ENCODE measurements around the gene OR5K2. TPM values are rescaled to one million over a fixed set of nuclear protein-coding genes. Genes with fewer than 3 reads are reported as not detected.

The OR5K2 gene
- total RNA-seq, 1 donor from 2014 or later = not detected

GRCh38 chr3:98542623-98543022 lies 45.1 kb downstream of the OR5K2 start:
- Mint-ChIP-seq H3K4me3 (ENCODE audit: unreplicated experiment) (no peak overlapping the region), H3K27me3 (ENCODE audit: low read depth) (peaks cover 31% of the 10 kb centered on the region), H3K27ac (ENCODE audit: unreplicated experiment) (no peak overlapping the region), H3K36me3 (ENCODE audit: low read depth) (no peaks in the 10 kb centered on the region), H3K4me1 (ENCODE audit: low read depth) (no peaks in the 10 kb centered on the region), H3K9me3 (ENCODE audit: low read depth) (no peaks in the 10 kb centered on the region)
- no peak for DNase-seq (ENCODE audit: low spot score)
- TF ChIP-seq CTCF (IDR thresholded peaks at IDR 0.05) = no peak

GRCh38 chr3:98545940-98546339 lies 48.5 kb downstream of the OR5K2 start:
- Mint-ChIP-seq H3K27ac (ENCODE audit: unreplicated experiment) (no peak overlapping the region), H3K4me1 (ENCODE audit: low read depth) (no peaks in the 10 kb centered on the region), H3K4me3 (ENCODE audit: unreplicated experiment) (no peak overlapping the region), H3K27me3 (ENCODE audit: low read depth) (peaks cover 58% of the 10 kb centered on the region), H3K36me3 (ENCODE audit: low read depth) (peaks cover under 1% of the 10 kb centered on the region), H3K9me3 (ENCODE audit: low read depth) (no peaks in the 10 kb centered on the region)
- DNase-seq (ENCODE audit: low spot score) = no peak
- no peak for TF ChIP-seq CTCF (IDR thresholded peaks at IDR 0.05)

Other genes with a start within 250 kb of the OR5K2 start
- gene OR5H6, start 233.4 kb upstream of the OR5K2 start, total RNA-seq = not detected in 3 replicates
- not detected in 3 replicates for gene OR5H2, start 215.2 kb upstream of the OR5K2 start, total RNA-seq
- gene OR5K4, start 143.8 kb upstream of the OR5K2 start, total RNA-seq = not detected in 3 replicates
- gene OR5K3, start 107.0 kb upstream of the OR5K2 start, total RNA-seq = not detected in 3 replicates
- gene OR5K1, start 34.5 kb upstream of the OR5K2 start, total RNA-seq = not detected in 3 replicates
- 86.4 to 100.0 TPM (median 89.7 TPM) in 3 replicates for gene CLDND1, start 25.2 kb downstream of the OR5K2 start, total RNA-seq
- gene GPR15, start 34.3 kb downstream of the OR5K2 start, total RNA-seq = not detected in 3 replicates
- gene CPOX, start 95.9 kb downstream of the OR5K2 start, total RNA-seq = 11.8 to 19.2 TPM (median 16.2 TPM) in 3 replicates

Measured in chondrocyte (in vitro differentiated cells).